MM.1S (cell line): Measurements from ENCODE around the gene KIF24.
"Not testable (repeated sequence)": the region's sequence is repeated elsewhere in the genome, so short reads cannot be mapped to it uniquely, and the experiment has no call there.

Experiments
- DNase-seq: peaks from one replicate; pipeline ENCODE4 v3.0.0-alpha.2; 2015
- H2AFZ ChIP-seq: fragments of 300-600 bp; sonication (generic); 2 replicates; pipeline ENCODE4 v1.6.0; 2016; ENCODE audit warnings: antibody characterized with exemption, low read length
- H3F3A ChIP-seq: fragments of 300-600 bp; sonication (generic); 2 replicates; pipeline ENCODE4 v1.6.1; 2016; ENCODE audit warnings: mild to moderate bottlenecking, antibody characterized with exemption, low read length, moderate library complexity, mixed read lengths; ENCODE audit not compliant: insufficient read depth
- H3K27ac ChIP-seq: fragments of 300-600 bp; sonication (generic); 2 replicates; pipeline ENCODE4 v1.5.1; 2016; ENCODE audit warnings: mild to moderate bottlenecking, low read length
- H3K27me3 ChIP-seq: fragments of 300-600 bp; sonication (generic); replicated peaks from 2 replicates; pipeline ENCODE4 v1.6.0; 2016; ENCODE audit warnings: low read length; ENCODE audit not compliant: insufficient read depth
- H3K36me3 ChIP-seq: fragments of 300-600 bp; sonication (generic); replicated peaks from 2 replicates; pipeline ENCODE4 v1.6.1; 2016; ENCODE audit warnings: mild to moderate bottlenecking, low read length, mixed read lengths; ENCODE audit not compliant: insufficient read depth
- H3K4me1 ChIP-seq: fragments of 300-600 bp; sonication (generic); 2 replicates; pipeline ENCODE4 v1.6.1; 2016; ENCODE audit warnings: low read length, mixed read lengths
- H3K4me2 ChIP-seq: fragments of 300-600 bp; sonication (generic); 2 replicates; pipeline ENCODE4 v1.6.0; 2016; ENCODE audit warnings: low read depth, low read length
- H3K4me3 ChIP-seq: fragments of 300-600 bp; sonication (generic); 2 replicates; pipeline ENCODE4 v1.5.1; 2016; ENCODE audit warnings: low read length, mixed read lengths
- H3K79me2 ChIP-seq: fragments of 300-600 bp; sonication (generic); 2 replicates; pipeline ENCODE4 v1.6.1; 2016; ENCODE audit warnings: mixed run types, low read length, mixed read lengths
- H3K9ac ChIP-seq: fragments of 300-600 bp; sonication (generic); 2 replicates; pipeline ENCODE4 v1.6.1; 2016; ENCODE audit warnings: low read length, mixed read lengths
- H3K9me2 ChIP-seq: fragments of 300-600 bp; sonication (generic); replicated peaks from 2 replicates; pipeline ENCODE4 v1.6.1; 2016; ENCODE audit warnings: mild to moderate bottlenecking, low read length, mixed read lengths; ENCODE audit not compliant: insufficient read depth
- H3K9me3 ChIP-seq: fragments of 300-600 bp; sonication (generic); replicated peaks from 2 replicates; pipeline ENCODE4 v1.6.1; 2016; ENCODE audit warnings: mild to moderate bottlenecking, low read length, mixed read lengths; ENCODE audit not compliant: insufficient read depth
- H4K20me1 ChIP-seq: fragments of 300-600 bp; sonication (generic); 2 replicates; pipeline ENCODE4 v1.6.1; 2016; ENCODE audit warnings: mild to moderate bottlenecking, low read length, moderate library complexity, mixed read lengths; ENCODE audit not compliant: insufficient read depth
- CTCF ChIP-seq: fragments of 300-600 bp; sonication (generic); IDR thresholded peaks from 2 replicates; pipeline ENCODE4 v1.5.1; 2016; ENCODE audit warnings: antibody characterized with exemption, low read length, mixed read lengths
- EZH2 ChIP-seq: fragments of 300-600 bp; sonication (generic); optimal IDR thresholded peaks from 2 replicates; pipeline ENCODE3; 2017; ENCODE audit warnings: low read depth, mild to moderate bottlenecking, antibody characterized with exemption, low read length, mixed read lengths
- EZH2phosphoT487 ChIP-seq: fragments of 300-600 bp; sonication (generic); IDR thresholded peaks from 2 replicates; pipeline ENCODE4 v1.6.1; 2018; ENCODE audit warnings: antibody characterized with exemption, low read length

The KIF24 gene

GRCh38 chr9:34317436-34317835, 11.6 kb downstream of the KIF24 start:
- TF ChIP-seq EZH2phosphoT487 (no peak), EZH2 (no peak), CTCF (no peak)
- H3K9me3 ChIP-seq = no peaks in the 10 kb centered on the region
- H3K27ac ChIP-seq = no peak overlapping the region
- H3K4me2 ChIP-seq = no peak overlapping the region
- no peak for DNase-seq
- H3K9ac ChIP-seq = no peak overlapping the region
- no peaks in the 10 kb centered on the region for H3K9me2 ChIP-seq
- H3K27me3 ChIP-seq = no peaks in the 10 kb centered on the region
- H3K36me3 ChIP-seq = no peaks in the 10 kb centered on the region
- H2AFZ ChIP-seq = no peak overlapping the region
- H3K4me3 ChIP-seq = no peak overlapping the region
- H4K20me1 ChIP-seq = no peaks in the 10 kb centered on the region
- H3F3A ChIP-seq = no peaks in the 10 kb centered on the region
- H3K79me2 ChIP-seq = peaks cover 31% of the 10 kb centered on the region
- no peaks in the 10 kb centered on the region for H3K4me1 ChIP-seq

- Histone ChIP-seq H3K4me1 (no peaks in the 10 kb centered on the region), H3K36me3 (no peaks in the 10 kb centered on the region), H3F3A (no peaks in the 10 kb centered on the region), H3K27me3 (no peaks in the 10 kb centered on the region), H3K4me3 (no peak overlapping the region), H2AFZ (no peak overlapping the region), H3K27ac (no peak overlapping the region), H3K9me3 (no peaks in the 10 kb centered on the region), H3K79me2 (no peaks in the 10 kb centered on the region), H3K9ac (no peak overlapping the region), H3K9me2 (no peaks in the 10 kb centered on the region), H3K4me2 (no peak overlapping the region), H4K20me1 (no peaks in the 10 kb centered on the region)
- DNase-seq = no peak
- TF ChIP-seq EZH2 (no peak), EZH2phosphoT487 (no peak)
Measured at GRCh38 chr9:34311499-34312185, 17.4 kb downstream of the KIF24 start.

- H3K27ac ChIP-seq = no peak overlapping the region
- DNase-seq = no peak
- H3K36me3 ChIP-seq = no peaks in the 10 kb centered on the region
- H3K4me3 ChIP-seq = no peak overlapping the region
- H3F3A ChIP-seq = no peaks in the 10 kb centered on the region
- H2AFZ ChIP-seq = no peak overlapping the region
- no peaks in the 10 kb centered on the region for H4K20me1 ChIP-seq
- H3K9me3 ChIP-seq = no peaks in the 10 kb centered on the region
- H3K4me1 ChIP-seq = no peaks in the 10 kb centered on the region
- no peak overlapping the region for H3K4me2 ChIP-seq
- H3K9ac ChIP-seq = no peak overlapping the region
- H3K27me3 ChIP-seq = no peaks in the 10 kb centered on the region
- TF ChIP-seq EZH2phosphoT487 (no peak), CTCF (no peak), EZH2 (no peak)
- H3K79me2 ChIP-seq = no peaks in the 10 kb centered on the region
- H3K9me2 ChIP-seq = no peaks in the 10 kb centered on the region
Measured at GRCh38 chr9:34310215-34310614, 18.9 kb downstream of the KIF24 start.

GRCh38 chr9:34308316-34308715, 20.8 kb downstream of the KIF24 start:
- not testable (repeated sequence) for H3K27me3 ChIP-seq, H3K36me3 ChIP-seq, H4K20me1 ChIP-seq, H3K4me2 ChIP-seq, H3K27ac ChIP-seq, H3K4me1 ChIP-seq, H3K4me3 ChIP-seq, H3K9me2 ChIP-seq, H3K9me3 ChIP-seq, H3K79me2 ChIP-seq, H2AFZ ChIP-seq, DNase-seq, H3F3A ChIP-seq, H3K9ac ChIP-seq

GRCh38 chr9:34301064-34301463, 28.0 kb downstream of the KIF24 start:
- H3K36me3 ChIP-seq, H3K4me3 ChIP-seq, H3K4me1 ChIP-seq, H3K9me2 ChIP-seq, H3K79me2 ChIP-seq, H2AFZ ChIP-seq, DNase-seq, H3K9me3 ChIP-seq, H3F3A ChIP-seq, H3K9ac ChIP-seq, H3K27me3 ChIP-seq, H3K27ac ChIP-seq, H3K4me2 ChIP-seq, H4K20me1 ChIP-seq: not testable (repeated sequence)
